NB4 (cell line): ENCODE measurements around the gene PRKD1.

Experiments
- POLR2A ChIP-seq: IDR thresholded peaks from 2 replicates; pipeline ENCODE4 v1.6.1; 2011; ENCODE audit warnings: mild to moderate bottlenecking; ENCODE audit not compliant: insufficient read length; ENCODE audit errors: extremely low read depth
- TF ChIP-seq, protein P1 (sequence below): IDR thresholded peaks from one replicate; pipeline ENCODE4 v1.5.1; 2012; ENCODE audit warnings: low read depth, low read length

DNA sequence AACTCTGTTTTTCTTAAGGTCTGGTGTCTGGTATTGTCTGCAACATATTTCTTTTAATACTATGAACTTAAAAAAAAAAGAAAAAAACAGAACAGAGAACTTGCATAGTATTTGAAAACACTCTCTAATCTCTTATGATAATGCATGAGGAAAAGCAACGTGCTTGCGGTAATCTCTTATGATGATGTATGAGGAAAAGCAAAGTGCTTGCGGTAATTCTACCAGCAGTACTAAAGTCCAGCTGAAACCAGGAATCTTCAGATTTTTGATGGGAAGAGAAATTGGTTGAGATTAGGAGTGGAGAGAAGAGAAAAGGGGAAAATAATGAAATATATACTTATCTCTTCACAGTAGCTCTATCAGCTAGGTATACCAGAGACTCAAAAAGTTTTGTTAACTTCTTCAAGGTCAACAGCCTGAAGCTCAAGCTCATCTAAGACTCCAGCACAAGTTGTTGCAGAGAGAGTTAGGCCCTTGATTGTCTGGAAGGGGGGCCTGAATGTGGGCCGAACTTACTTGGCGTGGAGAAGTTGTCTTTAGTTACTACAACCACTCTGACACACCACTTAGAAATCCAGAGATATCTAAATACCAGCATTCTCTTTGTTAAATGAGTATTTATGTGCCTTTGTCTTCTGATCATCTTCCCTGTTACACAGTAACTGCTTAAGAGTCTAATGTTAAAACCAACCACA is 240.4 kb downstream of the PRKD1 start:
- TF ChIP-seq, protein P1, sequence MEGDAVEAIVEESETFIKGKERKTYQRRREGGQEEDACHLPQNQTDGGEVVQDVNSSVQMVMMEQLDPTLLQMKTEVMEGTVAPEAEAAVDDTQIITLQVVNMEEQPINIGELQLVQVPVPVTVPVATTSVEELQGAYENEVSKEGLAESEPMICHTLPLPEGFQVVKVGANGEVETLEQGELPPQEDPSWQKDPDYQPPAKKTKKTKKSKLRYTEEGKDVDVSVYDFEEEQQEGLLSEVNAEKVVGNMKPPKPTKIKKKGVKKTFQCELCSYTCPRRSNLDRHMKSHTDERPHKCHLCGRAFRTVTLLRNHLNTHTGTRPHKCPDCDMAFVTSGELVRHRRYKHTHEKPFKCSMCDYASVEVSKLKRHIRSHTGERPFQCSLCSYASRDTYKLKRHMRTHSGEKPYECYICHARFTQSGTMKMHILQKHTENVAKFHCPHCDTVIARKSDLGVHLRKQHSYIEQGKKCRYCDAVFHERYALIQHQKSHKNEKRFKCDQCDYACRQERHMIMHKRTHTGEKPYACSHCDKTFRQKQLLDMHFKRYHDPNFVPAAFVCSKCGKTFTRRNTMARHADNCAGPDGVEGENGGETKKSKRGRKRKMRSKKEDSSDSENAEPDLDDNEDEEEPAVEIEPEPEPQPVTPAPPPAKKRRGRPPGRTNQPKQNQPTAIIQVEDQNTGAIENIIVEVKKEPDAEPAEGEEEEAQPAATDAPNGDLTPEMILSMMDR: no peak
- no peak for TF ChIP-seq POLR2A
